H54 (cell line): ENCODE measurements around the gene CALHM5.

Experiments used
- DNase-seq: peaks from one replicate; pipeline ENCODE4 v3.0.0; 2011; ENCODE audit warnings: low spot score, mixed read lengths; ENCODE audit not compliant: insufficient read length
- FAIRE-seq: peaks from 3 replicates; lab custom pipeline; 2011; peaks lifted over from hg19 to GRCh38; lab: Jason Lieb, UNC
- POLR2A ChIP-seq: IDR thresholded peaks from 2 replicates; pipeline ENCODE4 v1.6.1; 2011; ENCODE audit warnings: low read depth, mild to moderate bottlenecking, low read length

Gene CALHM5

GRCh38 chr6:116511424-116512110, at the start of gene CALHM5:
TSS of gene CALHM5 (plus strand) at chr6:116511639. CDS start at chr6:116511697, 58 bp downstream.
- FAIRE-seq (peak; percentile 97), DNase-seq (peak; percentile 19)
- no peak for TF ChIP-seq POLR2A

- no peak; the same call in 1 of the 2 replicates for TF ChIP-seq POLR2A
- DNase-seq, result no peak
- FAIRE-seq, result no peak
Measured at GRCh38 chr6:116461932-116462885, 49.2 kb upstream of the CALHM5 start.

- TF ChIP-seq POLR2A, result no peak
- DNase-seq (no peak), FAIRE-seq (no peak)
Measured at GRCh38 chr6:116463301-116463700, 48.1 kb upstream of the CALHM5 start.

GRCh38 chr6:116465246-116465645, 46.2 kb upstream of the CALHM5 start:
- no peak for TF ChIP-seq POLR2A
- DNase-seq (no peak), FAIRE-seq (no peak)

- DNase-seq (no peak), FAIRE-seq (no peak)
- no peak for TF ChIP-seq POLR2A
Measured at GRCh38 chr6:116467096-116467495, 44.3 kb upstream of the CALHM5 start.

- no peak for TF ChIP-seq POLR2A
- FAIRE-seq, result no peak
- no peak for DNase-seq
Measured at GRCh38 chr6:116467514-116467913, 43.9 kb upstream of the CALHM5 start.

- no peak for TF ChIP-seq POLR2A
- DNase-seq (no peak), FAIRE-seq (no peak)
Measured at GRCh38 chr6:116468293-116468692, 43.1 kb upstream of the CALHM5 start.

GRCh38 chr6:116471531-116471930, 39.9 kb upstream of the CALHM5 start:
- TF ChIP-seq POLR2A, result no peak
- DNase-seq (no peak), FAIRE-seq (no peak)

GRCh38 chr6:116472706-116473105, 38.7 kb upstream of the CALHM5 start:
- no peak for FAIRE-seq
- no peak for TF ChIP-seq POLR2A
- DNase-seq, result no peak

GRCh38 chr6:116475141-116475540, 36.3 kb upstream of the CALHM5 start:
- TF ChIP-seq POLR2A, result no peak
- DNase-seq, result no peak
- no peak for FAIRE-seq

- DNase-seq (no peak), FAIRE-seq (no peak)
- no peak for TF ChIP-seq POLR2A
Measured at GRCh38 chr6:116476002-116476678, 35.3 kb upstream of the CALHM5 start.

GRCh38 chr6:116482780-116483179, 28.7 kb upstream of the CALHM5 start:
- TF ChIP-seq POLR2A, result no peak
- no peak for DNase-seq
- no peak for FAIRE-seq

GRCh38 chr6:116483616-116484015, 27.8 kb upstream of the CALHM5 start:
- DNase-seq (no peak), FAIRE-seq (no peak)
- no peak for TF ChIP-seq POLR2A
